ENCODE data around the gene S1PR4. TPM values are rescaled to one million over a fixed set of nuclear protein-coding genes. Genes with fewer than 3 reads are reported as not detected.

S1PR4 gene
- total RNA-seq, 1 donor from 2014 or later: not detected

DNA sequence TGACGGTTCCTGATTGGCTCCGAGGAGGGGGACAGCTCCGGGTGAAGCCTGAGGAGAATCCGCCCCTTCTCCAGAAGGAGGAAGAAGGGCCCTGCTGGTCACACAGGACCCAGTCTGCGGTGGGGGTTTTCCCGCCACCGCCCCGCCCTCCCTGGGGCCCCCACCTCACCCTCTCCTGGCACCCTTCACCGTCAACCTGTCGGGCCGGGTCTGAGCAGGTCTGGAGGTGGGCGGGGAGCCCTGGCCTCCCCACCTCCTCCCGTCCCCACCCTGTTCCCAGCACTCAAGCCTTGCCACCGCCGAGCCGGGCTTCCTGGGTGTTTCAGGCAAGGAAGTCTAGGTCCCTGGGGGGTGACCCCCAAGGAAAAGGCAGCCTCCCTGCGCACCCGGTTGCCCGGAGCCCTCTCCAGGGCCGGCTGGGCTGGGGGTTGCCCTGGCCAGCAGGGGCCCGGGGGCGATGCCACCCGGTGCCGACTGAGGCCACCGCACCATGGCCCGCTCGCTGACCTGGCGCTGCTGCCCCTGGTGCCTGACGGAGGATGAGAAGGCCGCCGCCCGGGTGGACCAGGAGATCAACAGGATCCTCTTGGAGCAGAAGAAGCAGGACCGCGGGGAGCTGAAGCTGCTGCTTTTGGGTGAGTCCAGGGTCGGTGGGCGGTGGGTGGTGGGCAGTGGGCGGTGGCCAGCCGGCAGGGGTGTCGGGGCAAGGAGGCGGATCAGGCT lies 42.4 kb upstream of the S1PR4 start, which contains the start of gene GNA15:
TSS of gene GNA15 (plus strand) at position 73 of the 723 bp plus-strand sequence. CDS start at position 491, 418 bp downstream.
- H3K4me1 Mint-ChIP-seq: no peaks in the 10 kb centered on the region
- DNase-seq (ENCODE audit: low read depth, low spot score): no peak
- no peak within 1 kb of the TSS for H3K4me3 Mint-ChIP-seq
- no peak within 1 kb of the TSS for H3K27ac Mint-ChIP-seq (ENCODE audit: unreplicated experiment)
- peaks cover 3% of the 10 kb centered on the region for H3K27me3 Mint-ChIP-seq (ENCODE audit: low read depth)
- H3K36me3 Mint-ChIP-seq (ENCODE audit: low read depth): no peaks in the 10 kb centered on the region
- no peak for TF ChIP-seq CTCF (conservative IDR thresholded peaks at IDR 0.05)
- no peaks in the 10 kb centered on the region for H3K9me3 Mint-ChIP-seq

DNA sequence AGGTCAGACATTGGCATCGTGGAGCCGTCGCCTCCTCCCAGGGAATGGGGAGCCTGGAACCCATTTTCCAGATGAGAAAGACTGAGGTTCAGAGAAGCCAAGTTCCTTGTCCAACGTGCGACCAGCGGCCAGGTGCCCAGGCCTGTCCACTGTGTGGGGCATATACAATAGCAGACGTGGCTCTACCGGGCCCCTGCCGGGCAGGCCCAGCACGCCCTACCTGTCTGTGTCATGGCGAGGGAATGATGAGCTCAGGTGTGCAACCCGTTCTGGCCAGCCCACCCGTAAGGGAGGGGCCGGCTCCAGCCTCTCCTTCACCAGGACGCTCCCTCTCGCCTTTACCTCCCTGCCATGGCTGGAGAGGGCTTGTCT lies 41.9 kb upstream of the S1PR4 start:
- TF ChIP-seq CTCF (conservative IDR thresholded peaks at IDR 0.05): no peak
- Mint-ChIP-seq H3K4me3 (no peak overlapping the region), H3K27me3 (ENCODE audit: low read depth) (peaks cover 3% of the 10 kb centered on the region), H3K4me1 (no peaks in the 10 kb centered on the region), H3K36me3 (ENCODE audit: low read depth) (no peaks in the 10 kb centered on the region), H3K27ac (ENCODE audit: unreplicated experiment) (no peak overlapping the region), H3K9me3 (no peaks in the 10 kb centered on the region)
- DNase-seq (ENCODE audit: low read depth, low spot score): no peak

- Mint-ChIP-seq H3K36me3 (ENCODE audit: low read depth) (no peaks in the 10 kb centered on the region), H3K4me3 (no peak overlapping the region), H3K9me3 (no peaks in the 10 kb centered on the region), H3K4me1 (no peaks in the 10 kb centered on the region), H3K27ac (ENCODE audit: unreplicated experiment) (no peak overlapping the region), H3K27me3 (ENCODE audit: low read depth) (peaks cover 3% of the 10 kb centered on the region)
- no peak for TF ChIP-seq CTCF (conservative IDR thresholded peaks at IDR 0.05)
- DNase-seq (ENCODE audit: low read depth, low spot score): no peak
These were observed 41.5 kb upstream of the S1PR4 start for GRCh38 chr19:3137119-3137518.

- peaks cover 5% of the 10 kb centered on the region for H3K27me3 Mint-ChIP-seq (ENCODE audit: low read depth)
- no peak for DNase-seq (ENCODE audit: low read depth, low spot score)
- no peak overlapping the region for H3K27ac Mint-ChIP-seq (ENCODE audit: unreplicated experiment)
- no peak for TF ChIP-seq CTCF (conservative IDR thresholded peaks at IDR 0.05)
- no peaks in the 10 kb centered on the region for H3K4me1 Mint-ChIP-seq
- no peaks in the 10 kb centered on the region for H3K9me3 Mint-ChIP-seq
- H3K4me3 Mint-ChIP-seq: no peak overlapping the region
- no peaks in the 10 kb centered on the region for H3K36me3 Mint-ChIP-seq (ENCODE audit: low read depth)
These were observed 40.3 kb upstream of the S1PR4 start for GRCh38 chr19:3138268-3138667.

GRCh38 chr19:3140667-3141038 lies 37.9 kb upstream of the S1PR4 start:
- Mint-ChIP-seq H3K9me3 (no peaks in the 10 kb centered on the region), H3K4me3 (no peak overlapping the region), H3K4me1 (no peaks in the 10 kb centered on the region), H3K27ac (ENCODE audit: unreplicated experiment) (no peak overlapping the region), H3K27me3 (ENCODE audit: low read depth) (peaks cover 3% of the 10 kb centered on the region), H3K36me3 (ENCODE audit: low read depth) (no peaks in the 10 kb centered on the region)
- no peak for TF ChIP-seq CTCF (conservative IDR thresholded peaks at IDR 0.05)
- no peak for DNase-seq (ENCODE audit: low read depth, low spot score)

Measured in neural crest cell (in vitro differentiated cells).